ENCODE data around the gene ADSS1.
"Not testable (repeated sequence)": the region's sequence is repeated elsewhere in the genome, so short reads cannot be mapped to it uniquely, and the experiment has no call there.

ADSS1 gene

DNA sequence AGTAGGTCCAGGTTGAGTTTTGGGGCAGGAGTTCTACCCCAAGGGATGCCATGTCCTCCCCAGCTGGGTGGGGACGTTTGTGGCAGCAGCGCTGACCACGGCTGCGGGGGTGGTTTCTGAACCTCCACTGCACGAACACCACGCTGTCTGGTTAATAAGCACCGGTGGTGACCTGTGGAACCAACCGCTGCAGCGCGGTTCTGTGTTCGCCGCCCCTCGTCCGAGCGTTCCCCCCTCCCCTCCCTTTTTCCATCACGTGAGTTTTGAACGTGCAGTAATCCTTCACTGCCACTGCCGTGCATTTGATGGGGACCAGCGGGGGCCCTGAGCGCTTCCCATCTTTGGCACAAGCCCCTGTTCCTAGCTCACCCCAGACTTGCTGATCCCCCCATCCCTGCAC lies 6.4 kb upstream of the ADSS1 start:
- DNase-seq = no peak

DNA sequence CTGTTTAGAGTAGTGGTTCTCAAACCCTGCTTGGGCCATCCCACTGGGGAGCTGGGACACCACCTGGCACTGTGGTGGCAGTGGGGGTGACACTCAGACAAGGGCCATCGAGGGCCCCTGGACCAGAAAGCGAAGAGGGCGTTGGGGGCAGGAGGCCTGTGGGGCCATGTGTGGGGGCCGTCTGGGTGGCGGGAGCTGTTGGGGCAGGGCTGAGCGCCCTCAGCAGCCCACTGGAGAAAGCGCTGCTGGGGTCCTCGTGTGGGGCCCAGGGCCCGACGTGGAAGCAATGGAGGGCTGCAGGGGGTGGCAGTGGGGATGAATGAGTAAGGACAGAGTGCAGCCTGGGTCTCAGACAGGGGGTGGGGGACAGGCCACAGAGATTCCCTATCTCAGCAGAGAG lies 5.9 kb upstream of the ADSS1 start:
- DNase-seq = no peak

DNA sequence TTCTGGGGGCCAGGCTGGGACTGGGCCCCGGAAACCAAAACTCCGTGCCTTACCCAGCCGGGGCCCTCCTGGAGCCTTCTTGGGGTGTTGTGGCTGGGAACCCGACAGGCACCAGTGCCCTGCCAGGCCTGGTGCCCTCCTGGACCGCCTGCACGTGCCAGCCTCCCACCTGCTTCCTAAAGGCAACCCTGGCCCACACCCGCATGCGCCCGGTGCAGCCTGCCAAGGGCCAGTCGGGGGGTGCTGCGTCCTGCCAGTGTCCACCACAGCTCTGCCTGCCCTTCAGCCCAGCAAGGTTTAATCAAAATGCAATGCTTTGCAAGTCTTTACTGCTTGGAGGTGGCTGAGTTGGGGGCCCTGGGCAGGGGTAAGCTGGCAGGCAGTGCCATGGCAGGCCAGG lies 5.2 kb upstream of the ADSS1 start:
- no peak for DNase-seq

DNA sequence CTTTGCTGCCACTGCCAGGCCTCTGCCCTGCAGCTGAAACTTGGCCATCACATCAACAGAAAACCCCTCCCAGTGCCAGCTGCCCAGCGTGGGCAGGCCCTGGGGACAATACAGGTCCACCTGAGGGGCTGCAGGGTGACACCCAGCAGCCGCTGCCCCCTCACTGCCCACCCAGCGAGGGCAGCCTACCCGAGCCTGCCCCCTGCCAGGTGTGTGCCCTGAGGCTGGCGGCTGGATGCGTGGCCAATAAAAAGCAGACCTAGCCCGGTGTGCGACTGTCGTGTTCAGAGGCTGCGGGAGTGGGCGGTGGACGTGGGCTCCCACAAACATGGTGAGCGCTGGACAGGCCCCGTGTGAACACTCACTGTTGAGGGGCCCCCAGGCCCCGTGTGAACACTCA lies 4.7 kb upstream of the ADSS1 start:
- DNase-seq = no peak

DNA sequence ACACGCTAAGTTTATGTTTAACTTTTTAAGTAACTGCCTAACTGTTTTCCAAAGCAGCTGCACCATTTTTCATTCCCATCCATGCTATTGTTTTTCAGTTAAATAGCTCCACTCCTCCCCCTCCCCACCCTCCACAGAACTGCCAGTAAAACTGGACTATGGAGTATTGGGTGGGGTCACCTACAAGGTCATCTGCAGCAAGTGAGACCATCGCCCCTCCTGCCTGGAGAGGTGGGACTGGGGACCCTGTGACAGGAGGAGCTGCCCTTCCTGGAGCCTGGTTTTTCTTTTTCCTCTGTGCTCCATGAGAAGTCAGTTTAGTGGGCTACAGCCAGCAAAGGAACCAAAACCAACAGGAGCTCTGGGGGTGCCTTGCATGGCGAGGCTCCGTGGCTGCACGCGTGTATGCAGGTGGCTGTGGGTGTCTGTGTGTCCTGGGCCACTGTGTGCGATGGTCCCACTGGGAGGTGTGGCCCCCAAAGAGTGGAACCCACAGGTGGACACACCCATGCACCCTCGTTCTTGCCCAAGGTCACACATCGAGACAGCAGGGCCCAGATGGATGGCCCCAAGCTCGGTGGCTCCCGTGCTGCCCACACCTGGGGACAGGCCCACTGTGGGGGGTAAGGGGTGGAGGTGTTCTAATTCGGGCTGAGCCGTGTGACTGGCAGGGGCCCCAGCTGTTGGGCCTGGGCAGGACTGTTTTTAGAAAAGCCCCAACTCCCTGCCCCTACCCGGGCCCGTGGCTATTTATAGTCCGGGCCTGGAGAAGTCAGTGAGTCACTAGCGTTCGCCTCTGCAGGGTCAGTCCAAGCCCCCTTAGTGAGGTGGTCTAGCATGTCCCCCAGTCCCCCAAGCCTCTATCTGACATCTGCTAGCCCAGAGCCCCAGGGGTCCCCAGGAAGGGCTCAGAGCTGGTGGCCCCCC lies 2.3 kb upstream of the ADSS1 start:
- no peak for DNase-seq

DNA sequence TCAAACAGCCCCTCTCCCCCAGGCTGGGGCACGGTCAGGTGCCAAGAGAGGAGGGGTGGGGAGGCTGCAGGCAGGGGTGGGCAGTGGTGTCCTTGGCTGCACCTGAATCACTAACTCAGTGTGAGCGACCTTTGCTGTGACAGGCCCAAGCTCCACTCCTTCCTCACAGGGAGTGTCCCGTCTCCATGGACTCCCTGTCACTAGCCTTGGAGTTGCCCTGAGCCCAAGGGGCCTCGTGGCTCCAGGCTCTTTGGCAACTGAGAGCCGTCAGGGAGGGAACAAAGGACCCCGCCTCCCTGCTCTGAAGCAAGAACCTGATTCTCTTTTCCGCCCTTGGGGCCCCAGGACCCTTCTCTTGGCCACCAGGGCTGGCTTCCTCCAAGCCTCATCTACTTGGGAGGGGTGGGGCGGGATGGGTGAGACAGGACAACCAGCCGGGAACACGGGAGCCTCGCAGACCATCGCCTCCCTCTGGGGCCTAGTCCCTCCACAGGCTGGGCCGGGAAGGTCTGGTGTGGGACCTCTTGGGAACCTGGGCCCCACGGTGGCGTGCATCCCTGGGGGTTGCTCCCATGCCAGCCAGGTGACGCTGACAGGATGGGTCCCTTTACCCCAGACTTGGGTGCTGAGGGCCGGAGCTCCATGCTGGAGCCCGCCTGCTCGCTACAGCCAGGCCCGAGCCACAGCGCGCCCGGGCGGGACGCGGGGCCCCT lies 935 bp upstream of the ADSS1 start:
- DNase-seq = no peak

DNA sequence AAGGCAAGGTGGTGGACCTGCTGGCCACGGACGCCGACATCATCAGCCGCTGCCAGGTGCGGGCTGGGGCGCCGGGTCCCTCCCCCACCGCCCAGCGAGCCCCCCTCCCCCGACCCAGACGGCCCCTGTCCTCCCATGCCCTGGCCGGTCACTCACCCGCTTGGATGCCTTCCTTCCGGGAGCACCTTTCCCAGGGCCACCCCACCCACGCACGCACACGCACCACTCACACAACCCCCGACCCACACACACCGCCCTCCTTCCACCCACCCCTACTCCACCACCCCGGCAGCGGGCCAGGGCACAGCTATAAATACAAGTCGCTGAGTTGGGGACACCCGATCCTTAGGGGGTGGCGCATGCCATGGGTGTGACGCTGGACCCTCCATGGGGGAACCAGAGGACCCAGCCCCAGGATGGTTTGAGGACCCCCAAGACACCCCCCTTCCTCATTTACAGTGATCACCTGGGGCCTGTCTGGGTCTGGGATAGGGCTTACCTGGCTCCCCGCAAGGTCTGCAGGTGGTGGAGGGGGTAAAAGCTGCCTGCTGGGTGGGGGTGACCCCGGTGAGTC lies 465 bp downstream of the ADSS1 start:
- DNase-seq = peak in 1 of 2 donors; percentile 31

DNA sequence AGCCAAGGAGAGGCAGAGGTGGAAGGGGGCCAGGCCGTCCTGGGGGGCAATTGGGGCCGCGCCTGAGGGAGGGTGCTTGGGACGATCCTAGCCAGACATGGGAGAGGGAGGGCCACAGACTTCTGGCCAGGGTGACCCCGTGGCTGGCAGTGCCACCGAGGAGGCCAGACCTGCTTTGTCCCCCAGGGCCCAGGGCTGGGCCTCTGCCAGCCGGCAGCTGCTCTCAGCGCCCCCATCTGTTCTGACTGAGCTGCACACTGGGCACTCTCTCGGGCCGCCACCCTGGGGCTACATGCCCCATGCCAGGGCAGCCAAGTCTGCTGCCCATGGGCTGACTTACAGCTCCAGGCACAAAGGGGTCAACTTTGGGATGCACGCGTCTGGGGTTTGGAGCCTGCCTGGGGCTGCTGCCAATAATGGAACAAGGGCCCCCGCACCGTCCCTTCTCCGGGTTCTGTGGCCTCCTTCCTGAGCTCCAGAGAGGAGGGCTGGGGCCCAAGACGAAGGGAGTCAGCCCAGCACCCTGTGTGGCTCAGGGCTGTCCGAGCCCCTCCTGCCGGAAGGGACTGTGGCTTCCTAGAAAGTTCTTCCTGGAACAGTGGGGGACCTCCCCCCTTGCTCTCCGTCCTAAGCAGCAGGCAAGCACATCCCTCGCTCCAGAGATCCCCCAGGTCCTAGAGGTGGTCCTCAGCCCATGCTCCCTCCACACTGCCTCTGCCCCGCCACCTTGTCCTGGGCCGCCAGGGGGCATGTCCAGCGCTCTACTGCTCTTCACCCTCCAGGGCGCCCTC lies 1.1 kb downstream of the ADSS1 start:
- DNase-seq = no peak

DNA sequence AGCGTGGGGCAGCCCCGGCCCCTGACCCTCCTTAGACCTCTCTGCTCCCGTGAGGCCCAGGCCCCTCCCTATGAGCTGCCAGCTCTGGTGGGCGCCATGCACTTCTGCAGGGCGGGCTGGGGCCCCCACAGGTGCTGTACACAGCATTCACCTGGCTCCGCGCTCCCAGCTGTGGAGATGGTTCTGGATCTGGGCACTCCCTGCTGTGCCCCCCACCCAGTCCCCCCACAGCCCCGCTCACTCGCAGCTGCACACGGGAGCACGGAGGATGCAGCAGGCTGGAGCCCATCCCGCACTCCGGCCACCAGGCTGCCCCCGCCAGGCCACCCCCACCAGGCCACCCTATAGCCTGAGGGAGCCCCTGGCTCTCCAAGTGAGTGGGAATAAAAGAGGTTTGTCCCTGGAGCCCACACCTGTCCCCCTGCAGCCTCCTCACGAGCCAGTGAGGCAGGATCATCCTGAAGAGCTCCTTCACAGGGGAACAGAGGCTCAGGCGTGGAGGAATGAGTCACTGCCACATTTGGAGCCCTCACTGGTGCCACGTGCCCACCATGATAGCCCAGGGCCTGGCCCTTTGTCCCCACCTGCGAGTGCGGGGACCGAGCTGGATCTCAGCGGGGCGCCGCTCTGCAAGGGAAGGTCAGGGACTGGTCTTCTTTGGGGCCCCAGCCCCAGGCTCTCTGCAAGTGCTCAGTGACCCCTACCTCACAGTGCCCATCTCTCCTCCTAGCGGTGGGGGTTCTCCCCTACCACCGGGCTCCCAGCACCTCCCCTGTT lies 1.9 kb downstream of the ADSS1 start:
- no peak for DNase-seq

DNA sequence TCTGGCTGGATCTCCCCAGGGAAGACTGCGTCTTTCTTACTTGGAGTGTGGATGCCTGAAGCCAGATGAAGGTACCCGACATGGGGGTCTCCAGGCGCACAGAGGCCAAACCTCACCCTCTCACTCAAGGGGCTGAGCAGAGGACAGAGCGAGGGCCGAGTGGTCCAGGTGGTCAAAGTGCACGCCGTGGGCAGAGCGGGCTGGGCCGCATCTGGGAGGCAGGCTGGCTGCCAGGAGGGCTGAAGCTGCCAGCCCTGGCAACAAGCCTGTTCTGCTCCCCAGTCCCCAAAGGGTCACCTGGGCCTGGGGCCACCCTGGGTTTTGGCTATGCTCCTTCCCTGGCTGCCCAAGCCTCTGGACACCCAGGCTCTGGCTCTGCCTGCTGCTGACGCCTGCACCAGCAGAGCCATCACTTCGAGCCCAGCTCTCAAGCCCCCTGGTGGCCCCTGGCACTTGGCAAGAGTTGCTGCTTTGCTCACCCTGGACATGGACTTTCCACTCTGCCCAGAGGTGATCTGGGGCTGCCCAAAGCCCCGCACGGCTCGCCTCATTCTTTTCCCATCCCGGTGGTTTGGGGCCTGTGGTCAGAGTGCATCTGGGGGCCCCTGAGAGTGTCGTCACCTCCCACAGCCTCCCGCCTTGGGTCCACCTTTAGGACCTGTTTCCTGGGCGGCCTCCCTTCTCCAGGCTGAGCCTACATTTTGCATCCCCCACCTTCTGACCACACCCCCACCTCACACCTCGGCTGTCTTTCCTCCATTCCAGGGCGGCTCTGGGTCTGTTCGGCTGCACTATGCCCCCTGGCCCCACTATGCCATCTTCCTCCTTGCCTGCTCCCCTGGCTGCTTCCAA lies 2.8 kb downstream of the ADSS1 start:
- no peak for DNase-seq

DNA sequence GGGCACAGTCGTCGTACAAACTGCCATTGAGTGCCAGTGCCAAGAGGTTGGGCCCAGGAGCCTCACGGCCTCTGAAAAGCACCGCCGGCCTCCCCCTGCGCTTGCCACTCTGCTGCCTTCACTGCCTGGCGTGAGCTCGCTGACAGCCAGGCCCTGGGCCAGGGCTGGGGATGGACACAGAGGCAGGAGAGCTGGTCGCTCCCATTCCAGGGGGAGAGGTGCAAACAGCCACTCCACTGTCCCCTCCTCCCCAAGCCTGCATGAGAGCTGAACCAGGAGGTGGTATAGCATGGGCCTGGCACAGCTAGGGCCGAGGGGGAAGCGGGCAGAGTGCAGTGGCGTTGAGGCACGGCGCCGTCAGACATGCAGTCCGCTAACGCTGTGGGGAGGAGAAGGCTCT lies 4.6 kb downstream of the ADSS1 start:
- no peak for DNase-seq

DNA sequence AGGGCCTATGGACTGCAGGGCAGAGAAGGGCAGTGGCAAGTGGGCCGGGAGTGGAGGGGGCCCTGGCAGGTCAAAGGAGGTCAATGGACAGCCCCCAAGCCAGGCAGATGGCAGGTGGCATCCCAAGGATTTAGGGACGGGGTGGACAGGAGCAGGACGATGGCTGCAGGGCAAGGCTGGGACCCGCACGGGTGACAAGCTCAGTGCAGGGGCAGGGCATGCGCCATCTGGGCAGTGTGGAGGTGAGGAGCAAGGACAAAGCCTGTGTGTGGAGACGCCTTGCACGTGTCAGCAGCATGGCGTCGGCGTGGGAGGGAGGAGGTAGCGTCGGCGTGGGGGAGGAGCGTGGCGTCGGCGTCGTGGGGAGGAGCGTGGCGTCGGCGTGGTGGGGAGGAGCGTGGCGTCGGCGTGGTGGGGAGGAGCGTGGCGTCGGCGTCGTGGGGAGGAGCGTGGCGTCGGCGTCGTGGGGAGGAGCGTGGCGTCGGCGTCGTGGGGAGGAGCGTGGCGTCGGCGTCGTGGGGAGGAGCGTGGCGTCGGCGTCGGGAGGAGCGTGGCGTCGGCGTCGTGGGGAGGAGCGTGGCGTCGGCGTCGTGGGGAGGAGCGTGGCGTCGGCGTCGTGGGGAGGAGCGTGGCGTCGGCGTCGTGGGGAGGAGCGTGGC lies 5.3 kb downstream of the ADSS1 start:
- DNase-seq = not testable (repeated sequence)

DNA sequence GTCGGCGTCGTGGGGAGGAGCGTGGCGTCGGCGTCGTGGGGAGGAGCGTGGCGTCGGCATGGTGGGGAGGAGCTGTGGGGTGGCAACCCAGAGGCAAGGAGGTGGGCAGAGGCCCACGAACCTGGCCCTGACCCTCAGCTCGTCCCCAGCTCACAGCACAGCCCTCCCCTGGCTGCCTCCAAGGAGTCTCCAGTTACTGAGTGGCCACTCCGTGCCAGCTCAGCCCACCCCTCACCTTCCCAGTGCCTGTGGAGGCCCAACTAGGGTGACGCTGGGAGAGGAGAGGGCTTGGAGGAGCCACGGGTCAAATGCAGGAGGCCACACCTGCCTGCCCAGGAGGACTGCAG lies 5.8 kb downstream of the ADSS1 start:
- DNase-seq = no peak

DNA sequence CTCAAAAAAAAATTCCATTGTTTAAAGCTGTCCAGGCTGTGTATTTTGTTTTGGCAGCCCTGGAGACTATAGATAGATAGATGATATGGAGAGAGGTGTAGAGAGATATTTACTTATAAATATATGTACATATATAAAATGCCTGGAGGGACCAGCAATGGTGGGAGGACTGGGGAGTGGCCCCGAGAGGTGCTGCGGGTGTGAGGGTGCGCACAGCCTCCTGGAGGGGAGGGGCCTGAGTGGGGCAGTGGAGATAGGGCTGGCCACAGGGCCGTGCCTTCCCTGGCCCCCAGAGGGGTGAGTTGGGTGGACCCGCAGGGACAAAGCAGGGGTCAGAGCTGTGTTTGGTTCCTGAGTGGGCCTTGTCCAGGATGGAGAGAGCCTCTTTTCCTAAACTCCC lies 6.5 kb downstream of the ADSS1 start:
- no peak for DNase-seq

DNA sequence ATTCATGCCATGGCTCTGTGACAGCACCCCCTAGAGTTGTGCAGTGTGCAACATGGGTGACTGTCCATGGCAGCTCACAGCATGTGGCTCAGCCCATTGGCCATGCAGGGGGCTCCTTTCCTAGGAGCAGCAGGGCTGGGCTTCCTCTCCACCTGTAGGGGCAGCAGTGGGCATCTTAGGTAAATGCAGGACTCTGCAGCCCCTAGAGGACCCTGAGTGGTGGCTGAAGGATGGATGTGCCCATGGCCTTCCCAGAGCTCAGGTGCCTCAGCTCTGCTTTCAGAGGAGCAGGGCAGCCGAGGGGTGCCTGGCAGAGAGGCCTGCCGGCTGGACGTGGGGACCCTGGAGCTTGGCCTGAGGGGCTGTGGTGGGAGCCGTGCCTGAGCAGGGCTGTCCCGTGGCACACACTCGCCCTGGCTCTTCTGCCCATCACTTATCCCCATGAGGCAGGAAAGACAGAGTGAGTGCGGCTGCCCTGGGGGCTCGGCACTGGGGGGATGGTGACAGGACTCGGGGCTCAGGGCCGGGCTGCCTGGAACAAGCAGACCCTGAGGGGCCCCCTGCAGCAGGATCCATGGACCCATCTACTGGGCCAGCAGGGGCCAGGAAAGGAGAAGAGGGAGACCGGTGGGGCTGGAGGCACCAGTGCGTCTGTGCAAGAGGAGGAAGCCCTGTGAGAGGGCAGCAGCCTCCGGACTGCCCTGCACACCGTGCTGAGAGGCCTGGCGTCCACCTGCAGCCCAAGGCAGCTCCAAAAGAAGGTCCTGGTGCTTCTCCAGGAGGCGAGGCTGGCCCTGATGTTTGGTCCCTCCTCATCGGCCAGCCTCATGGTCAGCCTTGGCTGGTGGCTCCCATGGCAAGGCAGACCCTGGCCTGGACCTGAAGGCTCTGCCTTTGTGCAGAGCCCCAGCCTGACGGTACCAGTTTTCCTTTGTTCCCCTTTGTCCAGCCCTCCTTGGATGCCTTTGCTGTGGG lies 7.6 kb downstream of the ADSS1 start:
- DNase-seq = no peak

DNA sequence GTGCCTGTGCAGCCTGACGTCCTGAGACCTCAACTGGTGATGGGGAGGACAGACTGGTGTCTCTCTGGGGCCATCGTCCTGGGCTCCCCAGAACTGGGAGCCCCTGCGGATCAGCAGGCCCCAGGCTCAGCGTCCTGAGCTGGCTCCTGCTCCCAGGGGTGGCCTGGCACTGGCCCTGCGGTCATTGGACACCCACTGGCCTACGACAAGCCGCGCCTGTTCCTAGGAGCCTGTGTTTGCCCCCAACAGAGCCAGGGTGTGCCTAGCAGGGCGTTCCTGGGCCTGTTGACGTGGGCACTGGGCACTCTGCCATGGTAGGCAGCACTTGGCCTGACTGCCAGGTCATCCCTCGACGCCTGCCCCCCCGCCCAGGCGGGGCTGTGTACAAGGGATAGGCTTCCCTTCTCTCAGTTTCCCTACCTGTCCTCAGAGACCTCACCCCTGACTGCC lies 8.4 kb downstream of the ADSS1 start:
- no peak for DNase-seq

DNA sequence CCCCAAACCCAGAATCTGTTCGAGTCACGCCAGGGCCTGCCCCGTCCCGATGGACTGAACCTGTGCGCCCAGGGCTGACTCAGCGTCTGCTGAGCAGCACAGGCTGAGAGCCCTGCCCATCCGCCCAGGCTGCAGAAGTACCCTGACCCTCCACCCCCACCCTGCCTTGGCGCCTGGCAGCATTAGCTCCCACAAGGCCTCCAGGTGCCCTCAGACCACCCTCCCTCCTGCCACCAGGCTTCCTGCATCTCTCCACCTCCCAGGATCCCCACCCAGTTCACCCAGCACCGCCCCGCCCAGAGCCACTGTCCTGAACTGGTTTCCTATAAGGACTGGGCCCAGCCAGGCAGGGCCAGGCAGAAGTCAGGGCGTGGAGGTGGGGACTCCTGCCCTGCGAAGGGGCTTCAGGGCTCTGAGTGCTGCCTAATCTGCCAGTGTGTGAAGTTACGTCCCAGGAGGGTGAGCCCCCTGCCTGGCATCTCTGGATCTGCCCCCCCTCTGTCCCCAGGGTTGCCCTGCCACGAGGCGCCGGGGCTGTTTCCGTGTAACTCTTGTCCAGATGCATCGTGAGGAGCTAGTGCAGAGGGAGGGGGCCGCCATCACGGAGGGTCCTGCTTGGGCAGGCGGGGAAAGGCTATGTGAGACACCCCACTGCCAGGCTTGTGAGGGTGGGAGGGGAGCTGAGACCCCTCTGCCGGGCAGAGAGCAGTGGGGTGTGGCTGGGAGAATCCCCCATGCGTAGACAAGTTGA lies 9.1 kb downstream of the ADSS1 start:
- no peak for DNase-seq

DNA sequence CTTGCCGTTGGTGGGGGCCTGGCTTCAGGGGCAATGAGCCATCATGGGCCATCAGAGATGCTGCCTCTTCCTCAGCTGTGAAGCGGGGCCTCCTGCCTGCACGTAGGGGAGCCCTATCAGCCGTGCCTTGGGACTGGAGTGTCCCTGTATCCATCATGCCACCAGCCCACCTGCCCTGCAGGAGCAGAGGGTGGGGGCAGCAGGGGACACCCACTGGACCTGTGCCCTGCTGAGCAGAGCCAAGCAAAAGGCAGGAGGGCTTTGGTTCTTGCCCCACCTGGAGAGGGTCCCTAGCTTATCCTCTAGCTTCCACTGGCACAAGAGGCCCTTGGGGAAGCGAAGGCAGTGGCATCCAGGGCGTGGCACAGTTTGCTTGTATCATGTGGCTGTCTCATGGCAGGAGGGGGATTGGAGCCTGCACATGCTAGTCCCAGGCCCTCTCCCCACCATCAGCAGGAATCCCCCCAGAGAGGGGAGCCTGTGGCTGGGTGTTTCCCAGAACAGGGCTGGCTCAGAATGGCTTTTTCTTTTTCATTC lies 10.1 kb downstream of the ADSS1 start:
- DNase-seq = no peak

DNA sequence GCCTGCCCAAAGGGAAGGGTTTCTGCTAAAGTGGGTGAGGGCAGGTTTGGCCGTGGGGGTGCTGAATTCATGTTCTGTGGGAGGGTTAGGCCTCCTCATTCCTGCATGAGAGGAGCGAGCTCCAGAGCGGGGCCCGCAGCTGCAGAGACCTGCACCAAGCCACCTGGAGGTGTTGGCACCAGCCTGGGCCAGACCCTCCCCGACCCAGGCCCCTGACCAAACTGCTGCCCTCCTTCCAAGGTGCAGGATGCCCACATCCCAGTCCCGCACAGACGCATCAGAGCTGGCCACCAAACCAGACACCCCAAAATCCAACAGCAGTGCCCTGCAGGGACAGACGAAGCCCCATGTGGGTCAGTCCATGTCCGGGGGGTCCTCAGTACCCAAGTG lies 10.6 kb downstream of the ADSS1 start:
- DNase-seq = no peak
